Sigmoid colon (tissue), 7 donors: ENCODE data around the gene RASGRP2. TPM values are rescaled to one million over a fixed set of nuclear protein-coding genes. Genes with fewer than 3 reads are reported as not detected.

ENCODE experiments used
- DNase-seq: peaks from one replicate; pipeline ENCODE4 v3.0.0-alpha.2; 2019
- H3K27ac ChIP-seq, 4 donors: fragments of 200-600 bp; sonication (generic); one replicate each; pipeline ENCODE4 v1.5.1; 2016 to 2019; ENCODE audit warnings: mild to moderate bottlenecking in 1 of 4
- H3K27me3 ChIP-seq, 3 donors: fragments of 200-600 bp; sonication (generic); one replicate each; pipeline ENCODE4 v1.5.1; 2019; ENCODE audit warnings: mild to moderate bottlenecking in 1 of 3
- H3K36me3 ChIP-seq, 4 donors: fragments of 200-600 bp; sonication (generic); one replicate each; pipeline ENCODE4 v1.5.1; 2016 to 2019
- H3K4me1 ChIP-seq, 4 donors: fragments of 200-600 bp; sonication (generic); one replicate each; pipeline ENCODE4 v1.5.1; 2017 to 2019
- H3K4me3 ChIP-seq, 4 donors: fragments of 200-600 bp; sonication (generic); one replicate each; pipeline ENCODE4 v1.5.1; 2017 to 2019; ENCODE audit warnings: mild to moderate bottlenecking in 2 of 4, moderate library complexity in 1 of 4
- H3K9me3 ChIP-seq, 4 donors: fragments of 200-600 bp in 3 of 4; sonication (generic) in 3 of 4; one replicate each; pipeline versions ENCODE4 v1.5.1 to v1.6.1; 2013 to 2019
- CTCF ChIP-seq, 4 experiments: fragments of 450-650 bp in 3 of 4; fragments of 200-600 bp in 1 of 4; IDR thresholded peaks; one replicate each; pipeline ENCODE4 v1.5.1; 2016 to 2019; ENCODE audit warnings: antibody characterized with exemption in 4 of 4, mild to moderate bottlenecking in 3 of 4, moderate library complexity in 2 of 4
- EP300 ChIP-seq, 4 donors: sonication (generic); formaldehyde crosslinking; IDR thresholded peaks; one replicate each; pipeline ENCODE4 v1.6.1; 2017; ENCODE audit warnings: antibody characterized with exemption in 4 of 4
- POLR2A ChIP-seq, 2 donors: fragments of 450-650 bp; IDR thresholded peaks; one replicate each; pipeline ENCODE4 v1.6.1; 2016; ENCODE audit warnings: antibody characterized with exemption in 2 of 2, mild to moderate bottlenecking in 2 of 2, moderate library complexity in 2 of 2
- POLR2AphosphoS5 ChIP-seq, 4 donors: sonication (generic); formaldehyde crosslinking; IDR thresholded peaks; one replicate each; pipeline ENCODE4 v1.6.1; 2017; ENCODE audit warnings: antibody characterized with exemption in 4 of 4
- WGBS, 2 donors: extraction: QIAGEN DNeasy Blood & Tissue Kit; methylation state at CpG; one replicate each; pipeline ENCODE4 v1.1.7; 2013; 5-methylcytosine and 5-hydroxymethylcytosine counted together
- intact Hi-C: fragments of 100-400 bp; cut with DNase I; formaldehyde crosslinking; loops from one replicate; pipeline ENCODE4 v1.15.1; 2023
- polyA plus RNA-seq, 3 donors: library from polyadenylated mRNA; stranded (reverse); fragments of 200-250 nt; gene quantifications; one replicate each; pipeline ENCODE4 v1.2.3, GENCODE V29; 2013
- total RNA-seq, 4 donors: library from RNA; depleted of rRNA; stranded (reverse); fragments of >200 nt; gene quantifications; one replicate each; pipeline ENCODE4 v1.1.0, GENCODE V29; 2016
- donor health status: healthy with polysubstance abuse.
- donor health status: Bipolar disorder and iron deficiency.
- donor health status: healthy.

The RASGRP2 gene
- total and polyA plus RNA-seq, 7 donors: 2.1 to 101 (median 27.2) TPM

GRCh38 chr11:64766881-64767280 lies 22.9 kb upstream of the RASGRP2 start:
- Histone ChIP-seq H3K36me3 (peaks cover 65 to 89% (median 83%) of the 10 kb centered on the region in 4 donors), H3K27ac (peak overlapping the region; percentile 65 to 81 (median 74)), H3K9me3 (no peaks in the 10 kb centered on the region), H3K4me3 (no peak overlapping the region), H3K27me3 (no peaks in the 10 kb centered on the region), H3K4me1 (peaks cover 0 to 62% (median 48%) of the 10 kb centered on the region in 4 donors)
- peak; percentile 67 for DNase-seq
- intact Hi-C loops: no loop called here
- TF ChIP-seq EP300 (IDR thresholded peaks at IDR 0.05) (no peak), POLR2AphosphoS5 (IDR thresholded peaks at IDR 0.05) (no peak), CTCF (IDR thresholded peaks at IDR 0.05) (no peak), POLR2A (IDR thresholded peaks at IDR 0.05) (no peak)
- 95 to 98% methylated on average over 11 of the region's 11 CpGs for WGBS, 2 donors

GRCh38 chr11:64765851-64766665 lies 22.1 kb upstream of the RASGRP2 start:
- Histone ChIP-seq H3K36me3 (peaks cover 65 to 82% (median 77%) of the 10 kb centered on the region in 4 donors), H3K27me3 (no peaks in the 10 kb centered on the region), H3K4me1 (peaks cover 0 to 62% (median 52%) of the 10 kb centered on the region in 4 donors), H3K9me3 (no peaks in the 10 kb centered on the region), H3K27ac (peak overlapping the region; percentile 65 to 88 (median 82)), H3K4me3 (no peak overlapping the region)
- DNase-seq: peak; percentile 63
- WGBS, 2 donors: 91 to 92% methylated on average over 42 of the region's 42 CpGs
- intact Hi-C loops: no loop called here
- no peak for TF ChIP-seq EP300 (IDR thresholded peaks at IDR 0.05)
- no peak for TF ChIP-seq POLR2AphosphoS5 (IDR thresholded peaks at IDR 0.05)
- no peak for TF ChIP-seq CTCF (IDR thresholded peaks at IDR 0.05)
- no peak for TF ChIP-seq POLR2A (IDR thresholded peaks at IDR 0.05)

- intact Hi-C loops: no loop called here
- H3K27ac ChIP-seq: peak overlapping the region; percentile 79 to 88 (median 82)
Observed at GRCh38 chr11:64765291-64765850, 21.4 kb upstream of the RASGRP2 start.

GRCh38 chr11:64764753-64765152 lies 20.8 kb upstream of the RASGRP2 start:
- Histone ChIP-seq H3K4me3 (no peak overlapping the region), H3K4me1 (peaks cover 0 to 73% (median 65%) of the 10 kb centered on the region in 4 donors), H3K9me3 (no peaks in the 10 kb centered on the region), H3K36me3 (peaks cover 54 to 69% (median 64%) of the 10 kb centered on the region in 4 donors), H3K27ac (peak overlapping the region; percentile 79 to 88 (median 82)), H3K27me3 (no peaks in the 10 kb centered on the region)
- WGBS, 2 donors: 76 to 89% methylated on average over 8 of the region's 8 CpGs
- TF ChIP-seq EP300 (IDR thresholded peaks at IDR 0.05): no peak
- TF ChIP-seq POLR2A (IDR thresholded peaks at IDR 0.05): no peak
- no peak for TF ChIP-seq CTCF (IDR thresholded peaks at IDR 0.05)
- no peak for TF ChIP-seq POLR2AphosphoS5 (IDR thresholded peaks at IDR 0.05)
- DNase-seq: no peak
- intact Hi-C loops: loop anchor here (1.0 kb wide), 1 partner anchor 22 kb away; no protein-coding TSS in a partner anchor

More at GRCh38 chr11:64765291-64765850, 21.4 kb upstream of the RASGRP2 start:
- H3K27me3 ChIP-seq: no peaks in the 10 kb centered on the region
- H3K4me3 ChIP-seq: no peak overlapping the region
- peaks cover 60 to 75% (median 70%) of the 10 kb centered on the region in 4 donors for H3K36me3 ChIP-seq
- TF ChIP-seq CTCF (IDR thresholded peaks at IDR 0.05) (peak in 1 of 4 experiments; percentile 11), POLR2A (IDR thresholded peaks at IDR 0.05) (no peak)
- H3K9me3 ChIP-seq: no peaks in the 10 kb centered on the region
- DNase-seq: no peak
- H3K4me1 ChIP-seq: peaks cover 0 to 66% (median 58%) of the 10 kb centered on the region in 4 donors
- WGBS, 2 donors: 92% methylated on average over 30 of the region's 30 CpGs
